Tibial nerve (tissue), 4 donors: ENCODE results near the gene GJB5. TPM values are rescaled to one million over a fixed set of nuclear protein-coding genes. Genes with fewer than 3 reads are reported as not detected.
"Not testable (repeated sequence)": the region's sequence is repeated elsewhere in the genome, so short reads cannot be mapped to it uniquely, and the experiment has no call there.

Experiments
- DNase-seq, 2 donors: peaks; one replicate each; pipeline ENCODE4 v3.0.0-alpha.2; 2019; ENCODE audit warnings: low spot score in 2 of 2
- H3K27ac ChIP-seq, 4 donors: fragments of 200-600 bp; sonication (generic) in 3 of 4; one replicate each; pipeline ENCODE4 v1.5.1; 2017 to 2019; ENCODE audit warnings: mild to moderate bottlenecking in 1 of 4
- H3K27me3 ChIP-seq, 2 donors: fragments of 200-600 bp; sonication (generic) in 1 of 2; one replicate each; pipeline versions ENCODE4 v1.5.1 to v1.6.0; 2017 to 2019
- H3K36me3 ChIP-seq, 3 donors: fragments of 200-600 bp; sonication (generic); one replicate each; pipeline ENCODE4 v1.5.1; 2018 to 2019
- H3K4me1 ChIP-seq, 4 donors: fragments of 200-600 bp; sonication (generic) in 3 of 4; one replicate each; pipeline ENCODE4 v1.5.1; 2017 to 2019
- H3K4me3 ChIP-seq, 4 donors: fragments of 200-600 bp; sonication (generic) in 3 of 4; one replicate each; pipeline ENCODE4 v1.5.1; 2017 to 2019; ENCODE audit warnings: mild to moderate bottlenecking in 1 of 4, moderate library complexity in 1 of 4
- H3K9me3 ChIP-seq, 4 donors: fragments of 200-600 bp; sonication (generic) in 3 of 4; one replicate each; pipeline ENCODE4 v1.5.1; 2017 to 2019
- EP300 ChIP-seq, 2 donors: sonication (generic); formaldehyde crosslinking; IDR thresholded peaks; one replicate each; pipeline ENCODE4 v1.6.1; 2017; ENCODE audit warnings: antibody characterized with exemption in 2 of 2, mild to moderate bottlenecking in 1 of 2
- POLR2A ChIP-seq, 2 donors: fragments of 450-650 bp; IDR thresholded peaks; one replicate each; pipeline ENCODE4 v1.6.1; 2017; ENCODE audit warnings: antibody characterized with exemption in 2 of 2, mild to moderate bottlenecking in 2 of 2, moderate library complexity in 2 of 2
- WGBS, 2 donors: methylation state at CpG; one replicate each; pipeline ENCODE4 v1.1.5; 2018; 5-methylcytosine and 5-hydroxymethylcytosine counted together
- total RNA-seq, 4 donors: library from RNA; depleted of rRNA; stranded (reverse); fragments of >200 nt; gene quantifications; one replicate each; pipeline ENCODE4 v1.1.0, GENCODE V29; 2016
- TF ChIP-seq, protein P1 (sequence below), 5 experiments: fragments of 200-600 bp in 3 of 5; fragments of 450-650 bp in 2 of 5; sonication (generic) in 3 of 5; IDR thresholded peaks; one replicate each; pipeline ENCODE4 v1.5.1; 2016 to 2019; ENCODE audit warnings: antibody characterized with exemption in 5 of 5, mild to moderate bottlenecking in 3 of 5, moderate library complexity in 2 of 5

GJB5 gene
- total RNA-seq, 4 donors from 2014 or later, result 0.22 to 1.0 TPM; not detected in 2

DNA sequence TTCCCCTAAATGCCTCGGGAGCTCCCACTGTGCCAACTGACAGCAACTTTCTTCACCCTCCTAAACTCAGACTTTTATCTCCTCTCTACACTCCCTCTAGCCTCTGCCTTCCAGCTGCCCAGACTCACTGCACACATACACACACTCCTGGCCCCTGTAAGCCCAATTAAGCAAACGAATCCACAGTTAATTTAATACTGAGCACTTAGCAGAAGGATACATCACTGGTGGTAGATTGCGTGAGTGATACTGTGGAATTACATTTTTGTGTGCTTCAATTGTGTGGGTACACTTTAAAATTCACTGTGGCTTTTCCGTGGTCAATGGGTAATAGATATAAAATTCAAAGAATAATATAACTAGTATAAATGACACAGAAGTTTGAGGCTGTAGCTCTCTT is 33.6 kb upstream of the GJB5 start:
- H3K9me3 ChIP-seq, result no peaks in the 10 kb centered on the region
- TF ChIP-seq POLR2A (IDR thresholded peaks at IDR 0.05) (no peak), EP300 (IDR thresholded peaks at IDR 0.05) (no peak)
- TF ChIP-seq, protein P1, sequence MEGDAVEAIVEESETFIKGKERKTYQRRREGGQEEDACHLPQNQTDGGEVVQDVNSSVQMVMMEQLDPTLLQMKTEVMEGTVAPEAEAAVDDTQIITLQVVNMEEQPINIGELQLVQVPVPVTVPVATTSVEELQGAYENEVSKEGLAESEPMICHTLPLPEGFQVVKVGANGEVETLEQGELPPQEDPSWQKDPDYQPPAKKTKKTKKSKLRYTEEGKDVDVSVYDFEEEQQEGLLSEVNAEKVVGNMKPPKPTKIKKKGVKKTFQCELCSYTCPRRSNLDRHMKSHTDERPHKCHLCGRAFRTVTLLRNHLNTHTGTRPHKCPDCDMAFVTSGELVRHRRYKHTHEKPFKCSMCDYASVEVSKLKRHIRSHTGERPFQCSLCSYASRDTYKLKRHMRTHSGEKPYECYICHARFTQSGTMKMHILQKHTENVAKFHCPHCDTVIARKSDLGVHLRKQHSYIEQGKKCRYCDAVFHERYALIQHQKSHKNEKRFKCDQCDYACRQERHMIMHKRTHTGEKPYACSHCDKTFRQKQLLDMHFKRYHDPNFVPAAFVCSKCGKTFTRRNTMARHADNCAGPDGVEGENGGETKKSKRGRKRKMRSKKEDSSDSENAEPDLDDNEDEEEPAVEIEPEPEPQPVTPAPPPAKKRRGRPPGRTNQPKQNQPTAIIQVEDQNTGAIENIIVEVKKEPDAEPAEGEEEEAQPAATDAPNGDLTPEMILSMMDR (IDR thresholded peaks at IDR 0.05), result no peak
- no peak for DNase-seq
- peaks cover 0 to 12% of the 10 kb centered on the region in 2 donors for H3K27me3 ChIP-seq
- WGBS, 2 donors, result 69 to 70% methylated on average over 4 of the region's 4 CpGs
- H3K4me3 ChIP-seq, result no peak overlapping the region
- H3K36me3 ChIP-seq, result no peaks in the 10 kb centered on the region
- H3K4me1 ChIP-seq, result no peaks in the 10 kb centered on the region
- H3K27ac ChIP-seq, result no peak overlapping the region

- no peak for DNase-seq
- Histone ChIP-seq H3K4me1 (no peaks in the 10 kb centered on the region), H3K27me3 (peaks cover 0 to 12% of the 10 kb centered on the region in 2 donors), H3K27ac (no peak overlapping the region), H3K36me3 (no peaks in the 10 kb centered on the region), H3K9me3 (no peaks in the 10 kb centered on the region), H3K4me3 (no peak overlapping the region)
- TF ChIP-seq POLR2A (IDR thresholded peaks at IDR 0.05) (no peak), EP300 (IDR thresholded peaks at IDR 0.05) (no peak)
- TF ChIP-seq, protein P1 (IDR thresholded peaks at IDR 0.05), result no peak
- 71 to 79% methylated on average over 6 of the region's 6 CpGs for WGBS, 2 donors
Measured at GRCh38 chr1:34721646-34722355, 33.0 kb upstream of the GJB5 start.

GRCh38 chr1:34726861-34727260 is 28.0 kb upstream of the GJB5 start:
- Histone ChIP-seq H3K36me3 (no peaks in the 10 kb centered on the region), H3K9me3 (no peaks in the 10 kb centered on the region), H3K27ac (no peak overlapping the region), H3K27me3 (peaks cover 0 to 12% of the 10 kb centered on the region in 2 donors), H3K4me3 (no peak overlapping the region), H3K4me1 (no peaks in the 10 kb centered on the region)
- TF ChIP-seq, protein P1 (IDR thresholded peaks at IDR 0.05), result no peak
- TF ChIP-seq POLR2A (IDR thresholded peaks at IDR 0.05) (no peak), EP300 (IDR thresholded peaks at IDR 0.05) (no peak)
- 59 to 61% methylated on average over 6 of the region's 6 CpGs for whole genome bisulfite sequencing, 2 donors
- no peak for DNase-seq

DNA sequence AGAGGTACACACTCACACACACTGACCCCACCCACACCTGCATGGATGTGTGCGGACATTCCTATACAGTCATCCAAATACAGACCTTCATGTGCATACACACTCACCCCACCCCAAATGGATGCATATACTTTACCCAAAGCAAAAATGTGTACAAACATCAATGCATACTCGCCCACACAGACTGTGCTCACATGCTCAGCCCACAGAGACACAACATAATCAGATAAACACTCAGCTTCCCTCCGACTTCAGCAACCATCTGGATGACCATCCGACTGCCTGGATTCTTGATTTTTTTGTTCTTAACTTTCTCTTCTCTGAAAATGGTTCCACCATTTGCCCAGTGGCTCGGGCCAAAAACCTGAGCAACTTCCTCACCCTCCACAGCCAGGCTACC is 24.4 kb upstream of the GJB5 start:
- no peak for DNase-seq
- H3K27me3 ChIP-seq, result no peaks in the 10 kb centered on the region
- no peaks in the 10 kb centered on the region for H3K4me1 ChIP-seq
- H3K27ac ChIP-seq, result no peak overlapping the region
- H3K4me3 ChIP-seq, result no peak overlapping the region
- TF ChIP-seq POLR2A (IDR thresholded peaks at IDR 0.05) (no peak), EP300 (IDR thresholded peaks at IDR 0.05) (no peak)
- TF ChIP-seq, protein P1 (IDR thresholded peaks at IDR 0.05), result no peak
- no peaks in the 10 kb centered on the region for H3K36me3 ChIP-seq
- WGBS, 2 donors, result 68 to 84% methylated on average over 5 of the region's 5 CpGs
- no peaks in the 10 kb centered on the region for H3K9me3 ChIP-seq

- DNase-seq, H3K4me3 ChIP-seq, H3K4me1 ChIP-seq, H3K27me3 ChIP-seq, H3K27ac ChIP-seq, H3K36me3 ChIP-seq, H3K9me3 ChIP-seq: not testable (repeated sequence)
- 71 to 73% methylated on average over 7 of the region's 7 CpGs for WGBS, 2 donors
Measured at GRCh38 chr1:34732831-34733230, 22.0 kb upstream of the GJB5 start.
